HG02852 (cell line): ENCODE measurements around the gene TUBGCP2.
"Not testable (repeated sequence)": the region's sequence is repeated elsewhere in the genome, so short reads cannot be mapped to it uniquely, and the experiment has no call there.

ENCODE experiments used
- ATAC-seq: cut with Tn5 transposase; IDR thresholded peaks from one replicate; pipeline ENCODE4 v1.9.1; 2021; ENCODE audit warnings: mild to moderate bottlenecking, moderate library complexity; ENCODE audit not compliant: unreplicated experiment

TUBGCP2 gene

GRCh38 chr10:133235265-133235855 is 73.3 kb downstream of the TUBGCP2 start:
- ATAC-seq = no peak

GRCh38 chr10:133234796-133235195 is 73.9 kb downstream of the TUBGCP2 start:
- ATAC-seq = not testable (repeated sequence)

- no peak for ATAC-seq
These were observed 76.6 kb downstream of the TUBGCP2 start for GRCh38 chr10:133231946-133232574.

GRCh38 chr10:133231244-133231945 is 77.3 kb downstream of the TUBGCP2 start:
- no peak for ATAC-seq

- no peak for ATAC-seq
These were observed 78.1 kb downstream of the TUBGCP2 start for GRCh38 chr10:133230387-133231195.

- no peak for ATAC-seq
These were observed 78.7 kb downstream of the TUBGCP2 start, which contains the start of gene UTF1 for GRCh38 chr10:133230044-133230361. UTF1 (plus strand) TSS chr10:133230217; CDS start chr10:133230289, 72 bp downstream.

GRCh38 chr10:133229265-133230043 is 79.2 kb downstream of the TUBGCP2 start:
- no peak for ATAC-seq
